ENCODE results near the gene COX20. TPM values are rescaled to one million over a fixed set of nuclear protein-coding genes. Genes with fewer than 3 reads are reported as not detected.

The COX20 gene
- total and polyA plus RNA-seq, 2 of the 4 experiments (the other 2 are of a cell fraction), result 13.3 to 27.0 TPM

DNA sequence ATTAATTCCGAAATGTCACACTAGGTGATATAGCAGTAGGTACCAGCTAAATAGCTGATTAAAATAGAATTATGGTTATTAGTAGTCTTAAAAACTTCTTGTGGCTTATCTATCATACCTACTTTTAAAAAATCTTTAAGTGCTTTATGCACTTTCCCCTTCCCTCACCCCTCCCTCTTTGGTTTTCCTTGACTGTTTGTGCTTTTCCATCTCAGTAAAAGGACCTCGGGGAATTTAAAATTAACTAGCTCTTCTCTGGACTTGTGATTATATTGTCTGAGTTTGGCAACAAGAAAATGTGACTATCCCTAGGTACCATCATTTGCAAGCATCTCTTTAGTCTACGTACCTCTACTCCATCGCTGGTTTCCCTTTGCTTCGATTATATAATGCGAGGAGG is 11.2 kb downstream of the COX20 start:
- Histone ChIP-seq H2BK120ac (ENCODE audit: low read depth, low read length) (no peak overlapping the region), H2BK15ac (ENCODE audit: low read depth, low read length) (no peak overlapping the region), H2BK5ac (ENCODE audit: low read depth, low read length, poor library complexity, severe bottlenecking) (no peak overlapping the region), H3K23ac (ENCODE audit: low read depth, low read length) (no peak overlapping the region), H3K18ac (ENCODE audit: low read depth, low read length) (no peak overlapping the region), H2AK9ac (replicated peaks; ENCODE audit: low read depth, low read length, poor library complexity) (no peak overlapping the region), H2BK20ac (ENCODE audit: low read depth, low read length) (no peak overlapping the region), H3K14ac (replicated peaks; ENCODE audit: low read depth, low read length) (no peak overlapping the region), H3K56ac (ENCODE audit: extremely low read depth, insufficient read depth, low read length) (no peak overlapping the region), H3K79me1 (ENCODE audit: low read depth in 1 of 2, low read length in 2 of 2) (peaks cover 2 to 28% of the 10 kb centered on the region in 2 experiments; a peak in 3 of 4 replicates), H3K27me3 (ENCODE audit: control insufficient read depth, insufficient read depth, low read length) (no peaks in the 10 kb centered on the region), H3K4me2 (ENCODE audit: low read depth, low read length) (no peak overlapping the region), H4K8ac (ENCODE audit: low read depth in 2 of 2, low read length in 2 of 2) (no peak overlapping the region), H3K9ac (ENCODE audit: low read depth, low read length) (no peak overlapping the region), H4K91ac (ENCODE audit: insufficient read depth, low read depth, low read length) (no peak overlapping the region), H3K4me3 (ENCODE audit: insufficient read depth, low read depth, low read length) (no peak overlapping the region), H3K4me1 (ENCODE audit: control insufficient read depth, insufficient read depth, low read length) (peaks cover 6% of the 10 kb centered on the region), H3K36me3 (ENCODE audit: control insufficient read depth, insufficient read depth, low read length) (peaks cover 38% of the 10 kb centered on the region), H2AFZ (replicated peaks; ENCODE audit: low read length, poor library complexity) (no peak overlapping the region), H3K4ac (ENCODE audit: low read depth, low read length) (no peak overlapping the region), H4K5ac (ENCODE audit: low read depth, low read length) (no peak overlapping the region), H3K9me3 (ENCODE audit: control insufficient read depth, insufficient read depth, low read length) (no peaks in the 10 kb centered on the region), H3K9me1 (ENCODE audit: insufficient read depth, low read length) (no peaks in the 10 kb centered on the region), H4K20me1 (ENCODE audit: insufficient read depth, low read length) (peaks cover 12% of the 10 kb centered on the region; the same call in 1 of the 2 replicates), H2AK5ac (ENCODE audit: low read depth, low read length) (no peak overlapping the region), H3K27ac (ENCODE audit: insufficient read depth, low read length) (no peak overlapping the region)
- no peak for ATAC-seq (ENCODE audit: low read depth)
- CTCF ChIA-PET, result interaction anchor here (1.2 to 2.6 kb wide), 2 partner anchors 9 to 12 kb away, joined by 3 to 13 read pairs; no protein-coding TSS in a partner anchor
- intact Hi-C loops (cut with micrococcal nuclease) (no loop called here), in situ Hi-C loops (cut with MboI; ENCODE audit: low sequenced_read_pairs) (no loop called here), dilution Hi-C loops (cut with HindIII; ENCODE audit: low sequenced_read_pairs, unreplicated experiment) (no loop called here)
- POLR2A ChIA-PET (ENCODE audit: unreplicated experiment), result interaction anchor here (1.2 kb wide), 1 partner anchor 12 kb away, joined by 5 read pairs; no protein-coding TSS in a partner anchor
- no TSS peak for BruUV-seq (replicated peaks)
- DNase-seq, result no peak
- TF ChIP-seq CHD1 (IDR thresholded peaks at IDR 0.05; ENCODE audit: low read depth, low read length), result no peak
- TF ChIP-seq, protein P1, sequence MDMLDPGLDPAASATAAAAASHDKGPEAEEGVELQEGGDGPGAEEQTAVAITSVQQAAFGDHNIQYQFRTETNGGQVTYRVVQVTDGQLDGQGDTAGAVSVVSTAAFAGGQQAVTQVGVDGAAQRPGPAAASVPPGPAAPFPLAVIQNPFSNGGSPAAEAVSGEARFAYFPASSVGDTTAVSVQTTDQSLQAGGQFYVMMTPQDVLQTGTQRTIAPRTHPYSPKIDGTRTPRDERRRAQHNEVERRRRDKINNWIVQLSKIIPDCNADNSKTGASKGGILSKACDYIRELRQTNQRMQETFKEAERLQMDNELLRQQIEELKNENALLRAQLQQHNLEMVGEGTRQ (IDR thresholded peaks at IDR 0.05; ENCODE audit: low read depth, low read length), result no peak
- no CpG with 5 or more reads among the region's 6 CpGs for whole genome bisulfite sequencing, 2 experiments (ENCODE audit: extremely low coverage in 2 of 2, insufficient read length in 1 of 2)

All from IMR-90 (cell line).